UCSD-AML1 (cell line): ENCODE results near the gene PITPNM3.
"Not testable (repeated sequence)": the region's sequence is repeated elsewhere in the genome, so short reads cannot be mapped to it uniquely, and the experiment has no call there.

Source experiments
- DNase-seq: peaks from one replicate; lab custom pipeline; 2025; ENCODE audit not compliant: unreplicated experiment; lab: John Stamatoyannopoulos, UW

Gene PITPNM3

DNA sequence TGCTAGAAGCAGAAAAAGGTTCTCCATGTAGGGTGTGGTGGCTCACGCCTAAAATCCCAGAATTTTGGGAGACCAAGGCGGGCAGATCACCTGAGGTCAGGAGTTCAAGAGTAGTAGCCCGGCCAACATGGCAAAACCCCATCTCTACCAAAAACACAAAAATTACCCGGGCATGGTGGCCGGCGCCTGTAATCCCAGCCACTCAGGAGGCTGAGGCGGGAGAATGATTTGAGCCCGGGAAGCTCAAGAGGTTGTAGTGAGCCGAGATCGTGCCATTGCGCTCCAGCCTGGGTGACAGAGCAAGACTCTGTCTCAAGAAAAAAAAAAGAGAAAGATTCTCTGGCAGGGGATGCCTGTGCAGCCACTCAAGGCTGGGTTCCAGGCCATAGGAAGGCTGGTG is 54.2 kb downstream of the PITPNM3 start:
- no peak for DNase-seq

DNA sequence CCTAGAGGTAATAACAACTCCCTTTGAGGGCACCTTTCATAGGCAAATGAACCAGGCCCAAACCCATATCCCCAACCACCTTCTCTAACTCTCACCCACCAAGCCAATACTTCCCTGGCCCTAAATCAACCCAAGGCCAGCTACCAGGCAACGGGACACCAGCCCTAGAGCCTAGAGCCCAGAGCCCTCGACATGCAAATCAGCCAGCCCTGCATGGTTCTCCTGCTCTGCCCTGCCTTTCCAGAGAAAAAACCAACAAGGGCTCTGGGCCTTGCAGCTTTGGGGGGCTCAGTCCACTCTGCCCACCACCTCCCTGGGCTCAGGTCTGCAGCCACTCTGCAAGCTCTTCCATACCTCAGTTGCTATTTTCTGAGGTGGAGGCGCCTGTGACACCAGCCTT is 55.0 kb downstream of the PITPNM3 start:
- DNase-seq: no peak

DNA sequence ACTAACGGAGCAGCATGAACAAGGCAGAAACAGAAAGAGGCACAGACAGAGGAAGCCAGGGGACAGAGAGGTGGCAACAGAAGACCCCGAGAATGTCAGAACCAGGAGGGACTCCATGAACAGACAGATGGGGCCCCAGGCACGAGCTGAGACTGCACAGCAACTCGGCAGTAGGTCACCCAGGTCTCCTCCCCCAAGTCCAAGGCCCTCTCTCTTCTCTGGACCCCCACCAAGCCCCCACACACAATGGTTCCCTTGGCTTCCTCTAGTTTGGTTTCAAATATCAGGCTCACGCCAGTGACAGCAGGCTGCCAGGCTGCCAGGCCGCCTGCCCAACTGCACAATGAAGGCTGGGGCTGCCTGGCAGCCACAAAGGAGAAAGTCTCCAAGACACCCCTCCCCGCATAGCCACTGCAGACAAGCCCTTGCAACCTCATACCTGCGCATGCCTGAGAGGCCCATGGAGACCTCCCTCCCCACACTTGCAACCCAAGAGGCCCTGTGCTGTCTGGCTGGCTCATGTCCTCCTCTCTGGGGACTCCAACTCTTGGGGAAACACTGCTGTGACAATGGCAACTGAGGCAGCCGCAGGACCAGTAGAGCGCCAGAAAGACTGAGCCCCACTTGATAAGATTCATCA is 57.3 kb downstream of the PITPNM3 start:
- DNase-seq: no peak

DNA sequence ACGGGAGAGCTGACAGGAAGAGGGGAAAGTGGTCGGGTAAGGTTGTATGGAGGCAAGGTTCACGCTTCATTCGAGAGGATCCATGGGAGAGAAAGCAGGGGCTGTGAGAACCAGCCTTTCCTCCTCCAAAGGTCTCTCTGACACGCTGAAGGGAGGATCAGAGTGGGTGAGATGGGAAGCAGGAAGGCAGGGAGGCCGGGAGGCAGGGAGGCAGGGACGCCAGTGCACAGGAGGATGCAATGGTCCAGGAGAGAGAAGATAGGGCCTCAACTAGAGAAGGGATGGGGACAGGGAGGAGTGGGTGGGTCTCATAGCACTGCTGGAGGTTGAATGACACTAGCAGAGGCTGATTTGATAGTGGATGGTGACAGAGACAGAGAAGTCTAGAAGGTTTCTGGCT is 58.0 kb downstream of the PITPNM3 start:
- no peak for DNase-seq

DNA sequence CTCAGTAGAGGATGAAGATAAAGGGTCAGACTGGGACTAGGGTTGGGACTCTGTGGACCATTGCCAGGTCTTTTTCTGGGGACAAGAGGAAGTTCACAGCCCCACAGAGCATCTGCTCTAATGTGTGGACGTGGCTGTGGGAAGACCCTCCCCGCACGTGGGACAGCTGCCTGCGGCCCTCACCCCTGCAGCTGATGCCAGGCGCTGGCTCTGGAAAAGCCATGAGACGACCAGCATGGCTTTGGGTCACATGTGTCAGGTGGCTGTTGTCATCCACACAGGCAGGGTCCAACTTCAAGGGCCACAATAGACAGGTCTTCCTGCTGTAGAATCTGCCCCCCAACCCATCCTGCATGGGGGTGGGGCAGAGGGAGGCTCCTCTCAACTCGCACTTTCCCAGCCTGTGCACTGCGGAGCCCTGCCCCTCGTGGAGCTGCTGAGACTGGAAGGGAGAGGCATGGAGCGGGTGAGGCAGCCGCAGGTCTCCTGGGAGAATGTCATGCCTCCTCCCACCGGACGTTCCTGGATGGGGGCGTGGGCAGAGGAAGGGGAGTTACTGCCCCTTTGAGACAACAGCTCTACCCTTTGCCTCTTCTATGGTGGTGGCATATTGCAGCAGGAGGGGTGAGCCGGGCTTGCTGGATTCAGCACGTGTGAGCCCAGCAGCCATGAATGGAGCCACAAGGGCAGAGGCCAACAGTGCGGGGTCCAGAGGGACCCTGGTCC is 58.7 kb downstream of the PITPNM3 start:
- DNase-seq: no peak

DNA sequence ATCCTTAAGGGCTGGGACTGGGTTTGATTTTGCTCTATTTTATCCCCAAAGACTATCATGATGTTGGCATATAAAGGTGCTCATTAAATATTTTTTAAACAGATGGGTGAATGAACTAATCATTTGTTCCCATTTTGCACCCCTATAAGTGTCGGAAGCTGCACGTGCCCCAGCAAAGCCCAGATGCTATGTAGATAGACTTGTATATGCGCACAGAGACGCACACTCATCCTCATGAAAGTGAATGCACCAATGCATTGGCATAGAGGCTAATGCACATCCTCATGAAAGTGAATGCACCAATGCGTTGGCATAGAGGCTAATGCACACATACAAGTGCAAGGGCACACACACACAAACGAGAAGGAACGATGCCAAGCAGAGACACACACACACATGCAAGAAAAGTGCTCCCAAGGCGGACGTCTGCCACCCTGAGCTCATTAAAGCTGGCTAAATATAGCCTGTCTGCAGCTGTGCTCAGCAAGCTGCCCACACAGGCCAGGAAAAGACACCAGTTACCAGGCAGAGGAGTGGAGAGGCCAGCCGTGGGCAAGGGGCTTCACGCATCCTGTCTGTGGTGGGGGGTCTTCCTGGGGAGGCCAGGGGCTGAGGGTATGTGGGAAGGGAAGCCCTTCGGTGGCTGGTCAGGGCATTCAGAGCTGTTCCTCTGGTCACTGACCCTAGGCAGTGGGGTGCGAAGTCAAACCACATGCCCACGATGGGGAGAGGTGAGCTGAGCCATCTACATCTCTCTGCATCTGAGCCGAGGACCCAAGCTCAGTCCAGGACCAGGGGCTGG is 59.5 kb downstream of the PITPNM3 start:
- peak; percentile 23 for DNase-seq

DNA sequence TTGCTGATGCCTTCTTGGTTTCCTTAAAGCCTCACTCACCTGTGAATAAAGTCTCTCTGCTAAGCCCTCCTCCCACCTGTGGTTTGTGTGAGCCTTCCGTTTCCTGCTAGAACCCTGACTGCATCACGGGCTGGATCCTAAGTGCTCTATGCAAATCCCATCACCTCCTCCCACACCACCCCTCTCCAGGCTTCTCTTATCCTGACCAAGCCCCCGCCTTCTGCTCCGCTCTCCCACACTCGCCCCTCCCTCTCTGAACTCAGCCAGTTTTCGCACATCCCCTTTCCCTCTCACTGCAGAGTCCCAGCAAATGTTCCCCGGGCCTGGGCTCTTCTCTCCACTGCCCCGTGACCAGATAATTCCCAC is 60.3 kb downstream of the PITPNM3 start:
- no peak for DNase-seq

DNA sequence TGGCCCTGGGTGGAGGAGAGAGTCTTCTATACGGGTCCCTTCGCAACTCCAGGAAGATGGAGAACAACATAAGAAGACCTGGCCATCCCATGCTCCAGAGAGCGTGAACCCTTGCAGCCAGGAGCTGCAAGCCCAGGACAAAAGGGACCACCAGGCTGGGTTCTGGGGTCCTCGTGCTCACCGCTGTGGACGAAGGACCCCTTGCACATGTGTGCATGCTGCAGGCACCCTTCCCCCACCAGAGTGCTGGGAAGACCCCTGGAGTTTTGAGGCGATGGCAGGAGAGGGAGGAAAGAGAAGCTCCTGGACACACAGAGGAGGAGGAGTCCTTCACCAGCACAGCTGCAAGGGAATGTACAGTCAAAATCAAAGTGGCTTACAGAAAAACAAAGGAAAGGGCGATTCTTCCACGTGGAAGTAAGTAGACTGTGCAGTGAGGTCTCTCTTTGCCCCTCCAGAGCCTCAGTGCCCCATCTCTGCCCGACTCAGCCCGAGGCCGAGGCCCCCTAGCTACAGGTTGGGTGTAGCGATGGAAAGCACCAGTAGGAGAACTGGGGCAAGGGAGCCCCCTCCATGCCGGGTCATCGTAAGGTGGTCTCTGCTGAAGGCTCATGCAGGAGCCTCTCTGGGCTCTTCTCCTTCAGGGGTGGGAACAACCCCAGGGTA is 60.8 kb downstream of the PITPNM3 start:
- no peak for DNase-seq

DNA sequence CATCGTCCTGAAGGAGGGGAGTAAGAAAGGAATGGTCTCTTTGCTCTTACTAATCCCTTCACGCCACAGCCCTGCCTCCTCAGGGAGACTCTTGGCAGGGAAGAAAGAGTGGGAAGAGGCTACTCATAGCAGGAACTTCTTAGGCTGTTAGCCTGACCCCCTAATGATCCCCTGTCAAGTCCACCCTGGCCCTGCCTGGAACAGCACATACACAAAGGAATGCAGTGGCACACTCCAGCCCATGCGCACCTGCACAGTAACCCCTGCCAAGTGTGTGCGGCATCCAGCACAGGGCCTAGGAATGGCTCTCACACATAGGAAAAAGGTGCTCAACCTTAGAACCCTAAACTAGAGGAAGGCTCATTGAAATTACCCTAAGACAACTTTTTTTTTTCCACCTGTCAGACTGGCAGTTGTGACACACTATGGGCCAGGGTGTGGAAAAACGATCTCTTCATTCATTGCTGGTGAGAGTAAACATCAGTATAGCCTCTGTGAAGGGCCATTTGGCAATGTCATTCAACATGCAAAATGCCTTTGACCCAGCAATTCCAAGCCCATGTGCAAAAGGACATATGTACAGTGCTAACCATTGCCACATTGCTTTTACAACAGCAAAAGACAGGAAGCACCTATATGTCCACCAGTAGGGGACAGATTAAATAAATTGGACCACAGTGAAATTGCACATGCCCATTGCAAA is 62.0 kb downstream of the PITPNM3 start:
- DNase-seq: no peak

DNA sequence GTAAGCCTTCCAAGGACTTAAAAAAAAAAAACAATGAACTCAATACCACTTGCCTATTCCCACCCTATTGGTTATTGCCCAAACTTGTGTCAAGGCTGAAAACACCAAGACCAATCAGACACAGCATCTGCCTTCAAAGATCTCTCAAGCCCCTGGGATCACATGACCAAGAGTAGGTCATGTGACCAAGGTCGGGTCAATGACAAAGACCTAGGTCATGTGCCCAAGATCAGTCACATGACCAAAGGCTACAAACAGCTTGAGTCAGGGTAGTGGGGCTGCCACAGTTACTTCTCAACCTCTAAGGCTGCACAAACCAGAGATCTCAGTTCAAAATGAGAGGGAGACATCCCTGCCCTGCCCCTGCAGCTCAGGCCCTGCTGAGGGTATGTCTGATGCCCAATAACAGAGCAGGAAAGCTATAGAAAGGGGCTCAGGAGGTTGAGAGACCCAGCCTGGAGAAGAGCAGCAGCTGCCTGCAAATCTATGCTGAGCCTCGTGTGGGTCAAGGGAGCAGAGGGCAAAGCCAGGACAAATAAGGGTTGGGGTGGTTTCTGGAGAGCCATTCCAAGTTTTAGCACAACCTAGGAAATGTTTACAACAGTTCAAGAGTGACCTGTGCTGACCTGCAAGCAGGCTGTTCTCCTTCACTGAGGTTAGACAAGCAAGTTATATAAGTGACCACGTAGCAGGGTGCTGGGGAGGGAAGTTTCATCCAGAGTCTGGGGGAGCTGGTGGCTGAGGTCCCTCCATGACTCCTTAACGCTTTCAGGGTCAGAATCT is 63.3 kb downstream of the PITPNM3 start:
- DNase-seq: no peak

DNA sequence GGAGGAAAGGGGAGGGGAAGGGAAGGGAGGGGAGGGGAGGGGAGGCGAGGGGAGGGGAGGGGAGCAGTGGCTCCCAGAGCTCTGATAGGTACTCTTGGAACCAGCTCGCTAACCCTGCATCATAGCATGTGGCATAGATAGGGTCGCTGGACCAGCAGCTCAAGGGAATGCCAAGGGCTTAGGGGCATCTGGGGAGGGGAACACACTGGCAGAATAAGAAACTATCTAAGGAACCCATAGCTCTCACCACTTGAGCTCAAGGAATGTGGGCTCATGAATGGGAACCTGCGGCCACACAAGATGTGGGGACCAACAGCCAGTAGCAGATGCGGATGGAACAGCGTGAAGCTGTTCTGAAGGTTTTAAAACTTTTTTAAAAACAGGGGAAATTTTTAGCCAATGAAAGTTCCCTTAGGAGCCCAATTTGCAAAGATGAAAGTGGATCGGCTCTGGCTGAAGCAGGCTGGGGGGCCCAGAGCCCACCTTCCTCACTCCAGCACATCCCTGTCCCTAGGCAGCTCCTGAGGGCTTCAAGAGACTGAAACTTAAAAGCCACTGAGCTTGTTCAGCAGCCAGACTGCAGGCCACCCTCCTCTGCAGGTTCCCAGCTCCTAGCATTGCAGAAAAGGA is 65.2 kb downstream of the PITPNM3 start:
- DNase-seq: no peak

DNA sequence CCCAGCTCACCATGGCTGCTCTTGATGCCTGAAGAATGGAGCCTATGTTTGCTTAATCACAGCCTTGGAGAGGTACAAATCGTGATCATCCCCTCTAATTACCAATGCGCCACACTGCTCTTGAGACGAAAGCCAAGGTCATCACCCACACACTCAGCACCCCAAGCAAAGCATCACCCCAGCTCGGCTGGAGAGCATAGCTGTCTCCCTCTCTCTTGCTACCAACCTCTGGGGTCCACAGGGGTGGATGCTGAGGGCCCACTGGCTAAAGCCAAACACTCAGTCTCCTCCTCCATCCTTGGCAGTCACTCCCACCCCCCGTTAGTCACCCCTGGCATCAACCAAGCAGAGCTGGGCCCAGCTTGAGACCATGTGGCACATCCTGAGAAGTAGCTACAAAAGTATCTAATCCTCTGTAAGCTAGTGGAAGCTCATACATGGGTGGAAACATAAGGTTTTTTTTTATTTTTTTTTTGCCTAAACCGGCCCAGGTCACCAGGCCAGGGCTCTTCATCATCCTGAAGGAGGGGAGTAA is 67.3 kb downstream of the PITPNM3 start:
- no peak for DNase-seq

DNA sequence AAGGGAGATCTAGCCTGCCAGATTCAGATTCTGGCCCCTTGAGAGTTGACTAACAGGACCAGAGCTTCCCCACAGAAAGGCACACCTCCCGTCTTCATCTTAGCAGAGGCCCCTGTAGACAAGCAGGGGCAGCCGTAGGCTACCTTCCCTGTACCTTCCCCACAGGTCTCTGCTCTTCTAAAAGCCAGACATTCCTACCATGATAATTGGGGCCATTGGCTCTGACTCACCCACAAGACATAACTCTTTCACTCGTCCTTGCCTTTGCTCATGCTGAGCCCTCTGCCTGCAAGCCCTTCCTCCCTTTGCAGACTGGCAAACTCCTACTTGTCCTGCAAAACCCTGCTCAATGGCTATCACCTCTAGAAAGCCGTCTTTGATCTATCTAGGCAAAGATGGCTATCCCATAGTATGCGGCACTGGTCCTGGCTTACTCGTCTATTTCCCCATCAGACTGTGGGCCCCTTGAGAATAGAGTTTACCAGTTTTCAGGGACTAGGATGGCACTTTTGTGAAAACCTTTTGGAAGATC is 68.3 kb downstream of the PITPNM3 start:
- DNase-seq: no peak

DNA sequence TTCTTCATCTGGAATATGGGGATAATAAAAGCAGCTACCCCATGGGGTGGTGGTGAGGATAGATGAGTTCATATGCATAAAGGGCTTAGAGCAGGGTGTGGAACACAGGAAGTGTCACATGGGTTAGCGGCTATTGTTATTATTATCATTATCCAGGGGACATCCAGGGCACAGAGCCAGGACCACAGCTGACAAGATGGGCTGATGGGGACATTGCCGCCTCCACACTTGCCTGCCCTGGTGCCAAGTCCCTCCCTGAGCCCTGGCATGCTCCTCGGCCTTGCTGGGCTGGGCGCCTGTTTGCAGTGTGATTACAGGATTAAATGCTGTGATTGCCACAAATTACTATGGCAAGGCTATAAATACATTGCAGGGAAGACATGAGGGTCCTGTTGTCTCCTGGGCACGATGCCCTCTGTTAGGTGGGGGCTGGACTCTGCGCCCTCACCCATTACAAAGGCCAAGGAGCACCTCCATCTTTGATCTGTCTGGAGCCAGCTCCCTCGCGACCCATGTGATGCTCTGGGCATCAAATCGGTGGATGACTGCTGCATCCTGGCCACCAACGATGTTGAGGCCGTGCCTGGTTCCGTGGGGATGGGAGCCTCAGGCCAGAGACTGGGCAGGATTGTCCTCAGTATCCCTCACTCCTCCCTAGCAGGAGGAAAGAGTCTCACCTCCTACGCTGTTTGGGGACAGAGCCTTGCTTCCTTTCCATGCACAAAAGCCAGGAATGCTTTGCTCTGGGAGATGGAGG is 68.9 kb downstream of the PITPNM3 start:
- DNase-seq: no peak

DNA sequence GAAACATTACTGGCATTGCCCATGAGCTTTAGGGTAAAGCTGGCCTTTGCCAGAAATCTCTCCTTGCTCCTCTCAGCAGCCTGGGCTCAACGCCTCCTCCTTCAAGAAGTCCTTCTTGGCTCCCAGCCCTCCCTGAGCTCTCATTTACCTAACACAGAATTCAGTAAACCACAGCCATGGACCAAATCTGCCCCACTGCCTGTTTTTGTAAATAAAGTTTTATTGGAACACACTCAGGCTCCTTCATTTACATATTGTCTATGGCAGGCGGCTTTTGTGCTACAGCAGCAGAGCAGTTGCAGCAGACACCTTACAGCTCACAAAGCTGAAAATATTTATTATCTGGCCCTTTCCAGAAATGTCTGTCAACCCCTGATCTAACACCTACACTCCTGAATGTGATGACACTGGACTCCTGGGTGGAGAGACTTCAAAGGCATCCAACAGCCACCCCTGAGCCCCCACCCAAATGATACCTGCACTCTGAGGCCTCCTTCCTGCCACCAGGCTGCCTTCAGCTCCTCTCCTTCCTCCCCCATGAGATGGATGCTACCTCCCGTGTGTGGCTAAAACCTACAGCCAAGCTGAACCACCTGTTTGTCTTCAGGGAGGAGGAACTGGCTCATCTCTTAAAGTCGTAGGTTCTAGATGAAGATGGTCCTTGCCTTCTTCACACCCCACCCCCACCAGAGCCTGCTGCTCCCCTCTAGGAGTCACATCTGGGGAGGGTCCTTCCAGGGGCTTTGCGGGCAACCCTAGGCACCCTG is 70.5 kb downstream of the PITPNM3 start:
- DNase-seq: no peak

DNA sequence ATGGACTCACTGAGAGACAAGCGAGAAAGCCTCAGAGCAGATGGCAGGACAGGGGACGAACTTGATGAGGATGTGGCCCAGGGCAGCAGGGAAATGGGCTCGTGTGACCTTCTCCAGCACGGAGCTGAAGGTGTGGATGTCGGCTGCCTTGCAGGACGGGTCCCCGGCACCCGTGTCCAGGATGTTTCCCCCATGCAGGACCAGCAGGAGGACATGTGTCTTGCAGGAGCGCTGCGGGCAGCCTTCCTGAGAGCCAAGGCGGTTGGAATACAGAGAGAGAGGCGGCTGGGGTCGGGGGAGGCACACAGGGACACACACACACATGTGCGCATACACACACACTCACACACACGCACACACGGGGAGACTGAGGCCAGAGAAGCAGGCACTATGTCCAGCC is 72.8 kb downstream of the PITPNM3 start:
- no peak for DNase-seq

DNA sequence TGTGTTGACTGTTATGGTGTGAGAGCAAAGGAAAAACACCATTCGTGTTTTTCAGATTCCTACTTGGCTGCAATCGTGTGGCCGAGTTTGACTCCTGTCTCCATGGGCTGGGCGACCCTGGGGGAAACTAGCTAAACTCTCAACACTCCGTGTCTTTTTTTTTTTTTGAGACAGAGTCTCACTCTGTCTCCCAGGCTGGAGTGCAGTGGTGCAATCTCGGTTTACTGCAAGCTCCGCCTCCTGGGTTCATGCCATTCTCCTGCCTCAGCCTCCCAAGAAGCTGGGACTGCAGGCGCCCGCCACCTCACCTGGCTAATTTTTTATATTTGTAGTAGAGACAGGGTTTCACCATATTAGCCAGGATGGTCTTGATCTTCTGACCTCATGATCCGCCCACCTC is 73.6 kb downstream of the PITPNM3 start:
- DNase-seq: not testable (repeated sequence)

DNA sequence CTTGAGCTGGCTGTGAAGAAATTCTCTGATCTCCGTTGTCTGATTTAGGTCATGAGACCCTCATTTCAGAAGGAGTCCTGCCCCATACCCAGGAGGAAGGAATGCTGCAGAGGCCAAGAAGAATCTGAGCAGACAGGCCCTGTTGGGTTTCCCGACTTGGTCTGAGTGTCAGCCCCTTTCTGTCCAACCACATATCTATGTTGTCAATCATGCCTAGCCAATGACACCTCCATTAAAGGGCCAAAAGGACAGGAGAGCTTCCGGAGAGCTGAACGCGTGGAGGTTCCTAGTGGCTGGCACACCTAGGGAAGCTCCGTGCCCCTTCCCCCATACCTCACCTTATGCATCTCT is 74.3 kb downstream of the PITPNM3 start:
- no peak for DNase-seq
